Neural progenitor cell (in vitro differentiated cells): ENCODE results near the gene PHF1. TPM values are rescaled to one million over a fixed set of nuclear protein-coding genes. Genes with fewer than 3 reads are reported as not detected.
A peak's percentile ranks its signal among the peaks of the same experiment; 100 is the strongest.

ENCODE experiments used
- DNase-seq: peaks from one replicate; pipeline ENCODE4 v3.0.0-alpha.2; 2016; ENCODE audit warnings: low spot score
- H2AFZ ChIP-seq: fragments of 200-600 bp; sonication (generic); replicated peaks from 2 replicates; pipeline ENCODE4 v1.6.1; 2016; ENCODE audit warnings: antibody characterized with exemption
- H3F3A ChIP-seq: fragments of 200-600 bp; sonication (generic); 2 replicates; pipeline ENCODE4 v1.6.1; 2016; ENCODE audit warnings: antibody characterized with exemption, low read depth
- H3K27ac ChIP-seq: fragments of 200-600 bp; sonication (generic); 2 replicates; pipeline ENCODE4 v1.5.1; 2016; ENCODE audit warnings: mild to moderate bottlenecking
- H3K27me3 ChIP-seq: fragments of 200-600 bp; sonication (generic); 2 replicates; pipeline ENCODE4 v1.6.1; 2016; ENCODE audit warnings: mild to moderate bottlenecking, moderate library complexity
- H3K36me3 ChIP-seq: fragments of 200-600 bp; sonication (generic); 2 replicates; pipeline ENCODE4 v1.5.1; 2016
- H3K4me1 ChIP-seq: fragments of 200-600 bp; sonication (generic); 2 replicates; pipeline ENCODE4 v1.6.1; 2016; ENCODE audit warnings: mixed run types
- H3K4me2 ChIP-seq: fragments of 200-600 bp; sonication (generic); 2 replicates; pipeline ENCODE4 v1.6.1; 2016
- H3K4me3 ChIP-seq: fragments of 200-600 bp; sonication (generic); 2 replicates; pipeline ENCODE4 v1.5.1; 2016
- H3K79me2 ChIP-seq: fragments of 200-600 bp; sonication (generic); 2 replicates; pipeline ENCODE4 v1.6.1; 2016; ENCODE audit warnings: low read depth
- H3K9ac ChIP-seq: fragments of 200-600 bp; sonication (generic); 2 replicates; pipeline ENCODE4 v1.6.1; 2016
- H3K9me3 ChIP-seq: fragments of 200-600 bp; sonication (generic); 2 replicates; pipeline ENCODE4 v1.5.1; 2016; ENCODE audit warnings: low read depth
- H4K20me1 ChIP-seq: fragments of 200-600 bp; sonication (generic); 2 replicates; pipeline ENCODE4 v1.6.1; 2016; ENCODE audit warnings: low read depth
- H3K27ac Mint-ChIP-seq: 3 replicates; pipeline ENCODE4 v1.8.0; 2021; ENCODE audit warnings: mixed read lengths
- H3K27me3 Mint-ChIP-seq: 2 replicates; pipeline ENCODE4 v1.8.0; 2022; ENCODE audit warnings: low read depth, mild to moderate bottlenecking, inconsistent platforms, moderate library complexity, mixed read lengths; ENCODE audit not compliant: insufficient read depth
- H3K36me3 Mint-ChIP-seq: 3 replicates; pipeline ENCODE4 v1.8.0; 2021; ENCODE audit warnings: mixed read lengths
- H3K4me1 Mint-ChIP-seq: 3 replicates; pipeline ENCODE4 v1.8.0; 2021; ENCODE audit warnings: mixed read lengths
- H3K4me3 Mint-ChIP-seq: 3 replicates; pipeline ENCODE4 v1.8.0; 2021; ENCODE audit warnings: mild to moderate bottlenecking, moderate library complexity, mixed read lengths
- H3K9me3 Mint-ChIP-seq: 3 replicates; pipeline ENCODE4 v1.8.0; 2020; ENCODE audit warnings: mixed read lengths
- EZH2 ChIP-seq: fragments of 200-600 bp; sonication (generic); IDR thresholded peaks from 2 replicates; pipeline ENCODE4 v1.6.1; 2017; ENCODE audit warnings: antibody characterized with exemption, mild to moderate bottlenecking, moderate library complexity
- EZH2phosphoT487 ChIP-seq: fragments of 200-600 bp; sonication (generic); IDR thresholded peaks from 2 replicates; pipeline ENCODE4 v1.6.1; 2017; ENCODE audit warnings: antibody characterized with exemption
- total RNA-seq: library from RNA; depleted of rRNA; stranded (reverse); fragments of >200 nt; gene quantifications from 2 replicates; pipeline ENCODE4 v1.2.3, GENCODE V29; 2015; ENCODE audit warnings: low replicate concordance
- TF ChIP-seq, protein P1 (sequence below): fragments of 200-600 bp; sonication (generic); IDR thresholded peaks from 2 replicates; pipeline ENCODE4 v1.5.1; 2017; ENCODE audit warnings: antibody characterized with exemption, mild to moderate bottlenecking

PHF1 gene
- total RNA-seq, 1 donor from 2014 or later, result 25.6 TPM

DNA sequence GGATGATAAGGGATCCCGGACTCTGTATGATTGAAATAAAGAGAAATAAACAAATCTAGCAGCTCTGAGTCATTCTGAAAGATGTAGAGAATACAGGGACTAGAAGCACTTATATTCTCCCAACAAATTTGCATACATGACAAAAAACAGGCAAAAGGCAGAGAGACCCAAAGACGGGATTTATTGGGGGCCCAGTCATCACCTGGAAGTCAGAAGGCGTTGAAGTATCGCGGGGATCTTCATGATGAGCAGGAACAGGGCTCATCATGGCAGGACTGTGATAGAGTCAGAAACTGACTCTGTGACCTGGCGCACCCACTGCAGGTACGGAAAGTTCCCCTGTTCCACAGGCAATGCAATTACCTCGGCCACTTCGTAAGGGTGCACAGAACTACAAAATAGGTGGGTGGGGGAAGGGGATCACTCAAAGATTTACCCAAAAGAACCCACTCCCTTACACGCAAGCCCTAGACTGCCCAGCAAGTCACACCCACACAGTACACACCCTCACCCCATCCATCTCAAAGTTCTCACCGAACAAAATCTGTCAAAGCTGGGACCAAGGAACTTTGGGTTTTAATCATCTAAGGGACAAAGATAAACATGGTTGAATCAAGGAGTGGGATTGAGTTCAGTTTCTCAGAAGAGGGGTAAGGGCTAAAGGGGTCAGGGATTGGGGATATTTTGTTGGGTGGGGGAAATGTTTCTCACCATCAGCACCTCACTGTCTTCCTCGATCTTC, 5.7 kb downstream of the PHF1 start:
- H3K9ac ChIP-seq, result peak overlapping the region; percentile 67
- Mint-ChIP-seq H3K36me3 (peaks cover 22% of the 10 kb centered on the region), H3K4me1 (peaks cover 61% of the 10 kb centered on the region)

DNA sequence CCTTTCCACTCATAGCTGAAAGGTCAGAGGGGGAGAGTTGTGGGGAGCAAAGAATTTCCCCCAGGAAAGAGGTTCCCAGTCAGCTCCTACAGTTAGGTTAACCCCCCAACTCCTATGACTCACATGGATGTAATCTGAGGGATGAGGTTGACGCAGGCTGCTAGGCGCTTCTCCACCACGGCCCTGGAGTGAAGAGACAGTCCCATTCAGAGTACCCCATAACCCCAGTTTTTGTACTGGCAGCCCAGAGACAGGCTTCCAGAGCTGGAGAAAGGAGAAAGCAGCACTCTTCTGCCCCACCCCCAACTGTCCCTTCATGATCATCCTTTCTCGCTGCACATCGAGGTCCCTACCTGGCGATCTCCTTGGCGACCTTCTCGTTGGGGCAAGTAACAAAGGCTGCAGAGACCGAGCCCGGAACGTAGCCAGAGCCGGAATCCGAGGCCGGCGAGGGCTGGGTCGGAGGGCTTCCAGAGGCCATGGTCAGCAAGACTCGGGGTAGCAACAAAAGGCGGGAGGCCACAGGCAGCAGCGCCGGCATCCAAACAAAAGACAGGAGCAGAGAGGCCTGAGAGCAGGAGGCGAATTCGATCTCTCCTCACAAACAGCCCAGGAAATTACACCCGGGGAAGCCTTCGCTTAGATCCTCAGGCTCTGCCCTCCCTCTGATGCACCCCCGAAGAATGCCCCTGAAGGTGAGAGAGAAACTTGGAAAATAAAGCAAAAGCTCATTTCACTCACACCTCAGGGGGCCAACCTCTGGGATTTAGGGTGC, 6.5 kb downstream of the PHF1 start:
- H3K79me2 ChIP-seq, result peaks cover 60% of the 10 kb centered on the region
- Mint-ChIP-seq H3K27ac (peak overlapping the region; percentile 80), H3K4me1 (peaks cover 64% of the 10 kb centered on the region), H3K36me3 (peaks cover 20% of the 10 kb centered on the region), H3K9me3 (no peaks in the 10 kb centered on the region), H3K27me3 (peaks cover 4% of the 10 kb centered on the region), H3K4me3 (peak overlapping the region; percentile 96)
- H3K36me3 ChIP-seq, result no peaks in the 10 kb centered on the region
- H3K27me3 ChIP-seq, result no peaks in the 10 kb centered on the region
- H3K4me1 ChIP-seq, result peaks cover 33% of the 10 kb centered on the region
- H3K9ac ChIP-seq, result peak overlapping the region; percentile 67
- no peaks in the 10 kb centered on the region for H3K9me3 ChIP-seq
- TF ChIP-seq EZH2, result no peak
- TF ChIP-seq, protein P1, sequence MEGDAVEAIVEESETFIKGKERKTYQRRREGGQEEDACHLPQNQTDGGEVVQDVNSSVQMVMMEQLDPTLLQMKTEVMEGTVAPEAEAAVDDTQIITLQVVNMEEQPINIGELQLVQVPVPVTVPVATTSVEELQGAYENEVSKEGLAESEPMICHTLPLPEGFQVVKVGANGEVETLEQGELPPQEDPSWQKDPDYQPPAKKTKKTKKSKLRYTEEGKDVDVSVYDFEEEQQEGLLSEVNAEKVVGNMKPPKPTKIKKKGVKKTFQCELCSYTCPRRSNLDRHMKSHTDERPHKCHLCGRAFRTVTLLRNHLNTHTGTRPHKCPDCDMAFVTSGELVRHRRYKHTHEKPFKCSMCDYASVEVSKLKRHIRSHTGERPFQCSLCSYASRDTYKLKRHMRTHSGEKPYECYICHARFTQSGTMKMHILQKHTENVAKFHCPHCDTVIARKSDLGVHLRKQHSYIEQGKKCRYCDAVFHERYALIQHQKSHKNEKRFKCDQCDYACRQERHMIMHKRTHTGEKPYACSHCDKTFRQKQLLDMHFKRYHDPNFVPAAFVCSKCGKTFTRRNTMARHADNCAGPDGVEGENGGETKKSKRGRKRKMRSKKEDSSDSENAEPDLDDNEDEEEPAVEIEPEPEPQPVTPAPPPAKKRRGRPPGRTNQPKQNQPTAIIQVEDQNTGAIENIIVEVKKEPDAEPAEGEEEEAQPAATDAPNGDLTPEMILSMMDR, result no peak
- H2AFZ ChIP-seq, result peak overlapping the region; percentile 70
- DNase-seq, result peak; percentile 72
- peak overlapping the region; percentile 88 for H3K4me2 ChIP-seq
- H4K20me1 ChIP-seq, result peaks cover 26% of the 10 kb centered on the region
- H3F3A ChIP-seq, result peaks cover 49% of the 10 kb centered on the region
- H3K27ac ChIP-seq, result peak overlapping the region; percentile 81
- peak overlapping the region; percentile 84 for H3K4me3 ChIP-seq

More for the DNA sequence above, 5.7 kb downstream of the PHF1 start:
- no peaks in the 10 kb centered on the region for H3K9me3 ChIP-seq
- peak overlapping the region; percentile 96 for H3K4me3 Mint-ChIP-seq
- no peak overlapping the region for H3K27ac ChIP-seq
- H3K4me1 ChIP-seq, result peaks cover 32% of the 10 kb centered on the region
- H3K79me2 ChIP-seq, result peaks cover 60% of the 10 kb centered on the region
- H3K36me3 ChIP-seq, result no peaks in the 10 kb centered on the region
- peak overlapping the region; percentile 27 for H3K27ac Mint-ChIP-seq
- H4K20me1 ChIP-seq, result peaks cover 27% of the 10 kb centered on the region
- H3K27me3 Mint-ChIP-seq, result peaks cover 5% of the 10 kb centered on the region
- H3K27me3 ChIP-seq, result no peaks in the 10 kb centered on the region
- peaks cover 56% of the 10 kb centered on the region for H3F3A ChIP-seq
- no peak for TF ChIP-seq EZH2phosphoT487
- TF ChIP-seq EZH2, result no peak
- TF ChIP-seq, protein P1, result no peak
- no peak overlapping the region for H2AFZ ChIP-seq
- H3K9me3 Mint-ChIP-seq, result no peaks in the 10 kb centered on the region
- peak overlapping the region; percentile 84 for H3K4me3 ChIP-seq
- no peak for DNase-seq
- H3K4me2 ChIP-seq, result peak overlapping the region; percentile 88

DNA sequence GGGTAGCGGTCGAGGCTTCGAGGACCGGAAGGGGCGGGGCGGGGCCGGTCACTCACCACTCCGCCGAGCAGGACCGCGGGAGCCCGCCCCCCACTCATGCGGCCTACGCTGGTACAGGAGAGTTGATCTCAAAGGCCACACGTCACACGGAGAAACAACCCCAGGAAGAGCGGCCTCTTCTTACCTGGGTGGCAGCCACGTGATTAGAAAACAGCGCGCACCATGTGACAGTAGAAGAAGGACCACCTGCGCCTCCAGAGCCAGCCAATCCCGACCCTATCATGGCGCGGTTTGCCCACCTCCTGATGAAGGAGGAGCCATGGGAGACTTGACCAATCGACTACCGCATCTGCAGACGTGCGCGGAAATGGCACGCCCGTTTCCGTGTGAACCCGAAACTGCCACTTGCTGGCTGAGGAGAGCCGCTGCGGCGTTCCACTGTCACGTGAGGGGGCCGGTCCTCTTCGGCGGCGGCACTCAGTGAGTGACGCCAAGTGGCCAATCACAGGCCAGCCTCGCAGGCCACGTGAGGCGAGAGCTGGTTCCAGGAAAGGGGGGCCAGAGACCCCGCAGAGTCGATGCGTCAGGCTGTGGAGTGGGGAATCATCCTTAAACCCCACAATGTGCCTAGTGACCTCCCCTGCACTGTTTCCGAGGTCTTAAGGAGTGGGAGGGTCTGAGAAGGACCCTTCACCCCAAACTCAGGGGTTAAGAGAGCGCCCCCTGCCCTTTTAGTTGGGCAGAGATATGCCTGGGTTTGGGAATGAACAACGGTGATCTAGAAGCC, 7.3 kb downstream of the PHF1 start, which contains the start of gene CUTA:
Gene CUTA (minus strand): TSS at position 205 of the 787 bp plus-strand sequence. CDS start 107 bp downstream, at position 98.
- Histone ChIP-seq H4K20me1 (peaks cover 20% of the 10 kb centered on the region), H3K9ac (peak within 1 kb of the TSS; percentile 67), H2AFZ (peak within 1 kb of the TSS; percentile 70), H3K9me3 (no peaks in the 10 kb centered on the region), H3F3A (peaks cover 42% of the 10 kb centered on the region), H3K79me2 (peaks cover 66% of the 10 kb centered on the region), H3K4me1 (peaks cover 33% of the 10 kb centered on the region), H3K36me3 (no peaks in the 10 kb centered on the region), H3K27ac (peak within 1 kb of the TSS; percentile 84), H3K4me3 (peak within 1 kb of the TSS; percentile 84), H3K4me2 (peak within 1 kb of the TSS; percentile 88), H3K27me3 (no peaks in the 10 kb centered on the region)
- Mint-ChIP-seq H3K4me1 (peaks cover 64% of the 10 kb centered on the region), H3K9me3 (no peaks in the 10 kb centered on the region), H3K36me3 (peaks cover 19% of the 10 kb centered on the region), H3K27ac (peak within 1 kb of the TSS; percentile 96), H3K4me3 (peak within 1 kb of the TSS; percentile 96), H3K27me3 (peaks cover 4% of the 10 kb centered on the region)
- TF ChIP-seq, protein P1, result peak; percentile 68
- no peak for TF ChIP-seq EZH2
- DNase-seq, result peak; percentile 99
